GM12878 (cell line): ENCODE measurements around the gene RAE1. TPM values are rescaled to one million over a fixed set of nuclear protein-coding genes. Genes with fewer than 3 reads are reported as not detected.

Experiments
- ATAC-seq: fragments of 200-7000 bp; cut with Tn5 transposase; 3 replicates; pipeline ENCODE4 v1.9.1; 2020; ENCODE audit warnings: mild to moderate bottlenecking, moderate library complexity
- BruUV-seq: library from RNA; stranded (reverse); fragments of 400-500 nt; replicated peaks from 2 replicates; lab custom pipeline; 2021; lab: Mats Ljungman, UMichigan
- CTCF ChIA-PET: fragments of 300-600 bp; sonication (Branson Sonifier 250); formaldehyde crosslinking; extraction: SDS; loops from one replicate; lab custom pipeline; 2021; ENCODE audit warnings: inconsistent platforms; lab: Yijun Ruan, JAX
- POLR2A ChIA-PET: fragments of 350-600 bp; formaldehyde crosslinking; extraction: SDS; loops from one replicate; lab custom pipeline; 2021; ENCODE audit warnings: inconsistent platforms; lab: Charles Lee
- RAD21 ChIA-PET: fragments of 300-600 bp; sonication (Branson Sonifier 250); formaldehyde crosslinking; loops from one replicate; lab custom pipeline; 2023; ENCODE audit warnings: antibody characterized with exemption; ENCODE audit not compliant: unreplicated experiment; lab: Charles Lee
- SMC1A ChIA-PET: fragments of 300-600 bp; sonication (Branson Sonifier 250); formaldehyde crosslinking; loops from one replicate; lab custom pipeline; 2023; ENCODE audit not compliant: unreplicated experiment, uncharacterized antibody; lab: Charles Lee
- DNase-seq: peaks from one replicate; pipeline ENCODE4 v3.0.0-alpha.2; 2011; ENCODE audit warnings: low read depth, low spot score
- FAIRE-seq: peaks from 3 replicates; lab custom pipeline; 2011; peaks lifted over from hg19 to GRCh38; lab: Jason Lieb, UNC
- H2AFZ ChIP-seq: 2 replicates; pipeline ENCODE4 v1.6.0; 2011; ENCODE audit warnings: low read depth, low read length, control low read depth; ENCODE audit not compliant: control insufficient read depth
- H3K27ac ChIP-seq: 2 replicates; pipeline ENCODE4 v1.5.1; 2011; ENCODE audit warnings: control low read depth; ENCODE audit not compliant: control insufficient read depth, insufficient read depth
- H3K27me3 ChIP-seq, 2 experiments: replicated peaks in 1 of 2; 2 replicates each; pipeline versions ENCODE4 v1.6.0 to v1.6.1; 2011; ENCODE audit warnings: low read length in 1 of 2; ENCODE audit not compliant: control insufficient read depth in 2 of 2, insufficient read depth in 2 of 2
- H3K36me3 ChIP-seq, 2 experiments: 2 replicates each; pipeline ENCODE4 v1.5.1; 2011; ENCODE audit warnings: low read length in 1 of 2; ENCODE audit not compliant: control insufficient read depth in 2 of 2, insufficient read depth in 2 of 2
- H3K4me1 ChIP-seq: 2 replicates; pipeline ENCODE4 v1.6.1; 2011; ENCODE audit warnings: mild to moderate bottlenecking, low read length, moderate library complexity, mixed read lengths; ENCODE audit not compliant: control insufficient read depth, insufficient read depth
- H3K4me2 ChIP-seq: 2 replicates; pipeline ENCODE4 v1.6.0; 2011; ENCODE audit warnings: control low read depth; ENCODE audit not compliant: control insufficient read depth, insufficient read depth
- H3K4me3 ChIP-seq: fragments of 200-600 bp; sonication (generic); 2 replicates; pipeline ENCODE4 v1.5.1; 2016
- H3K79me2 ChIP-seq: 2 replicates; pipeline ENCODE4 v1.6.0; 2011; ENCODE audit warnings: low read length; ENCODE audit not compliant: control insufficient read depth, insufficient read depth
- H3K9ac ChIP-seq: 2 replicates; pipeline ENCODE4 v1.8.0; 2011; ENCODE audit warnings: low read length, control low read depth, mixed read lengths; ENCODE audit not compliant: control insufficient read depth, insufficient read depth
- H3K9me3 ChIP-seq: replicated peaks from 3 replicates; pipeline ENCODE4 v1.5.1; 2011; ENCODE audit warnings: mild to moderate bottlenecking, low read length; ENCODE audit not compliant: control insufficient read depth, insufficient read depth
- H4K20me1 ChIP-seq: 2 replicates; pipeline ENCODE4 v1.6.0; 2011; ENCODE audit not compliant: control insufficient read depth, insufficient read depth
- ATF7 ChIP-seq: fragments of 450-650 bp; IDR thresholded peaks from 2 replicates; pipeline ENCODE4 v1.6.1; 2016; ENCODE audit warnings: low read depth, mild to moderate bottlenecking
- BCLAF1 ChIP-seq: fragments of 450-650 bp; IDR thresholded peaks from 2 replicates; pipeline ENCODE4 v1.6.1; 2017; ENCODE audit warnings: antibody characterized with exemption, mild to moderate bottlenecking, moderate library complexity
- CBFB ChIP-seq: IDR thresholded peaks from 2 replicates; pipeline ENCODE4 v1.6.1; 2016; ENCODE audit warnings: antibody characterized with exemption, low read depth
- CBX3 ChIP-seq: fragments of 200-600 bp; sonication (generic); IDR thresholded peaks from 2 replicates; pipeline ENCODE4 v1.6.1; 2016; ENCODE audit warnings: low read depth, borderline replicate concordance
- GATAD2B ChIP-seq: fragments of 450-650 bp; conservative IDR thresholded peaks from 2 replicates; pipeline ENCODE4 v1.6.1; 2017; ENCODE audit warnings: low read depth, mild to moderate bottlenecking, moderate library complexity
- IKZF1 ChIP-seq: fragments of 450-650 bp; conservative IDR thresholded peaks from 2 replicates; pipeline ENCODE4 v1.6.1; 2017; ENCODE audit warnings: antibody characterized with exemption, mild to moderate bottlenecking
- IRF5 ChIP-seq: fragments of 450-650 bp; IDR thresholded peaks from 2 replicates; pipeline ENCODE4 v1.6.1; 2017; ENCODE audit warnings: borderline replicate concordance
- NFYB ChIP-seq: IDR thresholded peaks from 2 replicates; pipeline ENCODE4 v1.6.1; 2011; ENCODE audit warnings: low read depth, mild to moderate bottlenecking, low read length, improper control_type of control experiment, moderate library complexity; ENCODE audit not compliant: insufficient read depth
- PAX5 ChIP-seq: IDR thresholded peaks from 2 replicates; pipeline ENCODE4 v1.6.1; 2011; ENCODE audit warnings: low read depth, low read length, borderline replicate concordance
- SMARCA5 ChIP-seq: fragments of 450-650 bp; IDR thresholded peaks from 2 replicates; pipeline ENCODE4 v1.6.1; 2017; ENCODE audit warnings: mild to moderate bottlenecking
- SP1 ChIP-seq: IDR thresholded peaks from one replicate; pipeline ENCODE4 v1.6.1; 2011; ENCODE audit warnings: low read depth, low read length
- SUZ12 ChIP-seq: fragments of 200-600 bp; sonication (generic); IDR thresholded peaks from one replicate; pipeline ENCODE4 v1.6.1; 2018; ENCODE audit warnings: antibody characterized with exemption, mild to moderate bottlenecking; ENCODE audit not compliant: unreplicated experiment
- YY1 ChIP-seq: IDR thresholded peaks from 2 replicates; pipeline ENCODE4 v1.6.1; 2011; ENCODE audit warnings: low read depth, mild to moderate bottlenecking, low read length
- ZNF384 ChIP-seq: IDR thresholded peaks from 2 replicates; pipeline ENCODE4 v1.6.1; 2012; ENCODE audit warnings: low read depth, mild to moderate bottlenecking, low read length, improper control_type of control experiment, borderline replicate concordance
- ZSCAN29 ChIP-seq: fragments of 450-650 bp; IDR thresholded peaks from 2 replicates; pipeline ENCODE4 v1.6.1; 2017; ENCODE audit warnings: mild to moderate bottlenecking, moderate library complexity
- WGBS: methylation state at CpG from one replicate; pipeline ENCODE4 v1.1.6; 2016; ENCODE audit warnings: low lambda C conversion rate; ENCODE audit not compliant: insufficient replicate concordance, insufficient coverage; ENCODE audit errors: missing lambda C conversion rate; 5-methylcytosine and 5-hydroxymethylcytosine counted together
- in situ Hi-C: fragments of 300-500 bp; cut with MboI; formaldehyde crosslinking; loops from 9 replicates; pipeline ENCODE4 v1.14.3; 2018; ENCODE audit warnings: mixed read lengths
- intact Hi-C: fragments of 100-400 bp; cut with micrococcal nuclease; formaldehyde crosslinking; loops from one replicate; pipeline ENCODE4 v1.14.2; 2022; ENCODE audit not compliant: unreplicated experiment
- polyA plus RNA-seq, 11 experiments: library from polyadenylated mRNA; depleted of rRNA in 4 of 11; unstranded in 6 of 11; stranded (reverse) in 5 of 11; fragments of >200 nt; fragmentation: Nextera tagmentation in 4 of 11; fragmentation: Illumina TruSeq in 1 of 11; extraction: Ambion mirVana in 4 of 11; extraction: Trizol in 1 of 11; gene quantifications; 1 replicate in 1 of 11; 2 replicates in 10 of 11; pipeline versions ENCODE4 v1.2.1 to v1.2.3, GENCODE V29; 2011 to 2016; ENCODE audit warnings: inconsistent platforms in 2 of 11, missing spikeins in 2 of 11, low read depth in 1 of 11
- total RNA-seq, 4 experiments: library from RNA; depleted of rRNA in 3 of 4; stranded (reverse); fragments of >200 nt in 3 of 4; fragmentation: Illumina TruSeq in 1 of 4; extraction: Trizol in 1 of 4; gene quantifications; 2 replicates each; pipeline versions ENCODE4 v1.2.1 to v1.2.3, GENCODE V29; 2013 to 2021
- TF ChIP-seq, protein P1 (sequence below): fragments of 450-650 bp; formaldehyde crosslinking; IDR thresholded peaks from 2 replicates; pipeline ENCODE4 v1.4.0; 2022; ENCODE audit warnings: mild to moderate bottlenecking, moderate library complexity

Gene RAE1
- total and polyA plus RNA-seq, 10 of the 15 experiments (the other 5 are each of a cell fraction or from before 2014, with no cell fraction given), result 28.7 to 107 (median 49.3) TPM

DNA sequence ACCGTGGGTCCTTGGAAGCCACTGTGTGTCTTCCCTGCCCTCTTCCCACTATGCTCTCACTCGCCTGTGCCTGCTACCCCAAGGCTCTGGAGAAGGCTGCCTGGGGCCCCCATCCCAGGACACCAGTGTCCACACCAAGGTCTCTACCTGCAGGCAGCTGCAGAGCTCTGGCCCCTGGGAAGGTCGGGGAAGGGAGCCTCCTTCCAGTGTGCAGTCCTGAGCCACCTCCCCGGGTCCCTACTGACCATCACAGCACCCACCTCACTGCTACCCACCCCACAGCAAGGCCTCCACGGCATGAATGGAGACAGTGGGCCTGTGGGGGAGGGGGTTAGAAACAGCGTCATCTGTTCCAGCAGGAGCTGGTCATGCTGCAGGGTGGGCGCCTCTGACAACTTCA is 75.8 kb downstream of the RAE1 start:
- FAIRE-seq, result no peak
- H4K20me1 ChIP-seq, result no peaks in the 10 kb centered on the region
- no peak overlapping the region for H3K9ac ChIP-seq
- RAD21 ChIA-PET, result interaction anchor here (1.2 to 1.4 kb wide), 3 partner anchors 9 to 67 kb away, joined by 3 to 4 read pairs (median 3); no protein-coding TSS in a partner anchor
- no peak overlapping the region for H3K4me3 ChIP-seq
- intact Hi-C loops, result no loop called here
- no peak for TF ChIP-seq ZSCAN29
- TF ChIP-seq IRF5, result no peak
- TF ChIP-seq NFYB, result no peak
- TF ChIP-seq, protein P1, sequence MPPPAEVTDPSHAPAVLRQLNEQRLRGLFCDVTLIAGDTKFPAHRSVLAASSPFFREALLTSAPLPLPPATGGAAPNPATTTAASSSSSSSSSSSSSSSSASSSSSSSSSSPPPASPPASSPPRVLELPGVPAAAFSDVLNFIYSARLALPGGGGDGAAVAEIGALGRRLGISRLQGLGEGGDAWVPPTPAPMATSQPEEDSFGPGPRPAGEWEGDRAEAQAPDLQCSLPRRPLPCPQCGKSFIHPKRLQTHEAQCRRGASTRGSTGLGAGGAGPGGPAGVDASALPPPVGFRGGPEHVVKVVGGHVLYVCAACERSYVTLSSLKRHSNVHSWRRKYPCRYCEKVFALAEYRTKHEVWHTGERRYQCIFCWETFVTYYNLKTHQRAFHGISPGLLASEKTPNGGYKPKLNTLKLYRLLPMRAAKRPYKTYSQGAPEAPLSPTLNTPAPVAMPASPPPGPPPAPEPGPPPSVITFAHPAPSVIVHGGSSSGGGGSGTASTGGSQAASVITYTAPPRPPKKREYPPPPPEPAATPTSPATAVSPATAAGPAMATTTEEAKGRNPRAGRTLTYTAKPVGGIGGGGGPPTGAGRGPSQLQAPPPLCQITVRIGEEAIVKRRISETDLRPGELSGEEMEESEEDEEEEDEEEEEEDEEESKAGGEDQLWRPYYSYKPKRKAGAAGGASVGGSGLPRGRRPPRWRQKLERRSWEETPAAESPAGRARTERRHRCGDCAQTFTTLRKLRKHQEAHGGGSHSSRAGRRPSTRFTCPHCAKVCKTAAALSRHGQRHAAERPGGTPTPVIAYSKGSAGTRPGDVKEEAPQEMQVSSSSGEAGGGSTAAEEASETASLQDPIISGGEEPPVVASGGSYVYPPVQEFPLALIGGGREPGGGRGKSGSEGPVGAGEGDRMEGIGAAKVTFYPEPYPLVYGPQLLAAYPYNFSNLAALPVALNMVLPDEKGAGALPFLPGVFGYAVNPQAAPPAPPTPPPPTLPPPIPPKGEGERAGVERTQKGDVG (CRISPR knock-in tag), result no peak
- TF ChIP-seq CBFB, result no peak
- no peak for TF ChIP-seq YY1
- TF ChIP-seq ATF7, result no peak
- no peak for TF ChIP-seq CBX3
- no peak for TF ChIP-seq ZNF384
- no peak for TF ChIP-seq IKZF1
- no peak for TF ChIP-seq SMARCA5
- TF ChIP-seq GATAD2B, result no peak
- no peak for TF ChIP-seq SP1
- TF ChIP-seq PAX5, result no peak
- TF ChIP-seq BCLAF1, result no peak
- no peak for TF ChIP-seq SUZ12
- TF ChIP-seq, all 136 proteins: peak for 0
- in situ Hi-C loops, result no loop called here
- H3K27ac ChIP-seq, result no peak overlapping the region
- BruUV-seq, result no TSS peak
- H3K9me3 ChIP-seq, result no peaks in the 10 kb centered on the region
- no peaks in the 10 kb centered on the region; a peak in 1 of 4 replicates for H3K27me3 ChIP-seq
- CTCF ChIA-PET, result interaction anchor here (1.1 to 2.9 kb wide), 4 partner anchors 12 to 28 kb away, joined by 3 to 8 read pairs (median 4); no protein-coding TSS in a partner anchor
- H2AFZ ChIP-seq, result no peak overlapping the region
- H3K79me2 ChIP-seq, result no peaks in the 10 kb centered on the region
- WGBS, result 61% methylated on average over 5 of the region's 7 CpGs
- ATAC-seq, result no peak
- peaks cover 25% of the 10 kb centered on the region for H3K4me1 ChIP-seq
- POLR2A ChIA-PET, result no interaction called here
- SMC1A ChIA-PET, result interaction anchor here (0.7 to 1.8 kb wide), 3 partner anchors 14 to 71 kb away, joined by 3 to 5 read pairs (median 4); no protein-coding TSS in a partner anchor
- no peaks in the 10 kb centered on the region for H3K36me3 ChIP-seq
- H3K4me2 ChIP-seq, result no peak overlapping the region
- DNase-seq, result no peak
